HG03108 (cell line): ENCODE data around the gene REM2.

Source experiments
- ATAC-seq: cut with Tn5 transposase; IDR thresholded peaks from one replicate; pipeline ENCODE4 v1.9.1; 2021; ENCODE audit warnings: moderate library complexity; ENCODE audit not compliant: unreplicated experiment

The REM2 gene, protein sequence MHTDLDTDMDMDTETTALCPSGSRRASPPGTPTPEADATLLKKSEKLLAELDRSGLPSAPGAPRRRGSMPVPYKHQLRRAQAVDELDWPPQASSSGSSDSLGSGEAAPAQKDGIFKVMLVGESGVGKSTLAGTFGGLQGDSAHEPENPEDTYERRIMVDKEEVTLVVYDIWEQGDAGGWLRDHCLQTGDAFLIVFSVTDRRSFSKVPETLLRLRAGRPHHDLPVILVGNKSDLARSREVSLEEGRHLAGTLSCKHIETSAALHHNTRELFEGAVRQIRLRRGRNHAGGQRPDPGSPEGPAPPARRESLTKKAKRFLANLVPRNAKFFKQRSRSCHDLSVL

DNA sequence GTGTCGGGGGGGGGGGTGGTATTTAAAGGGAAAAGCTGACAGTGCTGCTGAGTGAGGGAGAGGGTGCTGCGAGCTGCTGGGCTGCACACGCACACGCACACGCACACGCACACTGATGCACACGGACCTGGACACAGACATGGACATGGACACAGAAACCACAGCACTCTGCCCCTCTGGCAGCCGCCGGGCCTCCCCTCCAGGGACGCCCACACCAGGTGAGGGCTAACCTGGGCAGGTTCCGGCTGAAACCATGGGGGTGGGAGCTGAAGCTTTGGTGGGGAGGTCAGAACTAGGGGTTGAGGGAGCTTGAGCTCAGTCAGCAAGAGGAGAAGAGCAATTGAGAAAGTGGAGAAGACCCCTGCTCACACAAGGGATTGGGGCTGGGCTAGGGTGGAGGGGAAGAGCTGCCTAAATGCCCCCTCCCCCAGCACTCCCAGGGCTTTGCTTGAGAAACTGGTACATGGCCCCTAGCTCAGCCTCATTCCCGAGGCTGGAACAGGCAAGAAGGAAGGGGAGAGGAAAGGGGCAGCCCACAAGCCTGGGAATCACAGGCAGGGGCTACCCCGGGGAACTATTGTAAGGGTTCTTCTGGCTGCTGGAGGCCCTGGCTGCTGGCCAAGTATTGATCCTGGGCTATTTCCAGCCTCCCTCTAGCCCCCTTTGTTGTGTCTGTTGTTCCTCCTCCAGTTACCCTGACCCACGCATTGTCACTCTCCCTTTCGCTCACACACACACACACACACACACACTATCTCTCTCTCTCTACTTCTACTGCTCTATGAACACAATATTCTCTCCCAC is at the start of gene REM2:
Gene REM2 (plus strand): TSS at position 50 of the 804 bp plus-strand sequence. CDS start 66 bp downstream, at position 116.
- no peak for ATAC-seq

DNA sequence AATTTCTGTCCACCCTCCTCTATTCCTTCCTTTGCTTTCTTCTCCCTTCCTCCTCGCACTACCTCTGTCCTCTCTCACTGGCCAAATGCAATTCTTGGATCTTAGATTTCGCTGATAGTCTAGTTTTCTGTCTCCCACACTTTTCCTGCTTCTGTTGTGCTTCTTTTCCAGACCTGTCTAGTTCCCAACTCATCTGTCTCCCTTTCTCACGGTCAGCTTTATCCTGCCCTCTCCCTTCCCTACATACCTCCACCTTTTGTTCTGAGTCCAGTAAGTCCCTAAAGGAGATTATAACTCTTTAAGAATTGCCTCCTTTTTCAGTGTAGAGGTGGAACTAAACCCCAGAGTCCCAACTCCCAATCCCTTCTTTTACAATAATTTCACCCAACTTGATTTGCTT is 47.5 kb upstream of the REM2 start:
- no peak for ATAC-seq

DNA sequence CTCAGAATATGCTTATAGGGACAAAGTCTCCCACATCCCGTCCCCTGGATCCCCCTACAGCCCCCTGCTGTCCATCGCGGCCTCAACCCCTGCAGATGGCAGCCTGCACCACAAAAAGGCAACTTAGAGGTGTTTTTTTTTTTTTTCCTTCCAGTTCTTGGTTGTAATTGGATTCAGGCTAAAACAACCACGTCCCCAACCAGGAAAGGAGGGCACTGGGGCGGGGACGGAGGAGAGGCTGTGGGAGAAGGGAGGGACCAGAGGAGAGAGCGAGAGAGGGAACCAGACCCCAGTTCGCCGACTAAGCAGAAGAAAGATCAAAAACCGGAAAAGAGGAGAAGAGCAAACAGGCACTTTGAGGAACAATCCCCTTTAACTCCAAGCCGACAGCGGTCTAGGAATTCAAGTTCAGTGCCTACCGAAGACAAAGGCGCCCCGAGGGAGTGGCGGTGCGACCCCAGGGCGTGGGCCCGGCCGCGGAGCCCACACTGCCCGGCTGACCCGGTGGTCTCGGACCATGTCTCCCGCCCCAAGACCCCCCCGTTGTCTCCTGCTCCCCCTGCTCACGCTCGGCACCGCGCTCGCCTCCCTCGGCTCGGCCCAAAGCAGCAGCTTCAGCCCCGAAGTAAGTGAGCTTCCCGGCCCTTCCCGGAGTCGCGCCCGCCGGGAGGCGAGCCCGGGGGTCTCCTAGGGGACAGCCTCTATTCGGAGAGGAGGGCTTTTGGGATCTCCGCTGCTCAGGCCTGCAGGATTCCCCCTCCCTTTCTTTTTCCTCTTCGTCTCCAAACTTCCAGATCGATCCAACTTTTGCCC is 46.5 kb upstream of the REM2 start, which contains the start of gene MMP14:
Gene MMP14 (plus strand): TSS at position 285 of the 813 bp plus-strand sequence. CDS start 233 bp downstream, at position 518.
- ATAC-seq = no peak

DNA sequence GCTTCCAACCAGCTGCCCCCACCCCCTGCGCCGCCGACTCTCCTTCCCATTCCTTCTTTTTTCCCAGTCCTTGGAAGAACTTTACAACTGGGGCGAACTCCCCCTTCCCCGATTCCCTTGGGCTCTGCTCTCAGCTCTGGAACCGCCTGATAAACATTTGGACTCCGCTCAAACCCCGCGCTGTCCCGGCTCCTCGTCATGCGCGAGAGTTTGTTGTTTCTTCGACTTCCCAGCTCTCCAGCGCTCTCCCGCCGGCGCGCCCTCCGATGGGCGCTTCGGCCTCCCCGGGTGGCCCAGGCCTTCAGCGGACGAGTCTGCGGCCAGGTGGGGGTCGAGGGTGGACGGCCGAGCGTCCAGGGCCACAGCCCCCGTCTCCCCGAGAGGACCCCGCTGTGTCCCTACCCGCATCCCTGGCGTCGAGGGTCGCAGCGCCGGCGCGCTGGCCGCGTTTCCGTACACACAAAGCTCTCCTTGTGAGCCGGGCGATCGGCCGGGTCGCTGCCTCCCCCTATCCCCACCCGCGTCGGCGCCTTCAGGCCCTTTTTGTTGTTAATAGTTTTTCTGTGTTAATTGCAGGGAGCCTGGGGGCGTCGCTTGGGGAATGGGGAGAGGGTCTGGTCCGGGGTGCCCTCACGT is 45.8 kb upstream of the REM2 start:
- no peak for ATAC-seq

DNA sequence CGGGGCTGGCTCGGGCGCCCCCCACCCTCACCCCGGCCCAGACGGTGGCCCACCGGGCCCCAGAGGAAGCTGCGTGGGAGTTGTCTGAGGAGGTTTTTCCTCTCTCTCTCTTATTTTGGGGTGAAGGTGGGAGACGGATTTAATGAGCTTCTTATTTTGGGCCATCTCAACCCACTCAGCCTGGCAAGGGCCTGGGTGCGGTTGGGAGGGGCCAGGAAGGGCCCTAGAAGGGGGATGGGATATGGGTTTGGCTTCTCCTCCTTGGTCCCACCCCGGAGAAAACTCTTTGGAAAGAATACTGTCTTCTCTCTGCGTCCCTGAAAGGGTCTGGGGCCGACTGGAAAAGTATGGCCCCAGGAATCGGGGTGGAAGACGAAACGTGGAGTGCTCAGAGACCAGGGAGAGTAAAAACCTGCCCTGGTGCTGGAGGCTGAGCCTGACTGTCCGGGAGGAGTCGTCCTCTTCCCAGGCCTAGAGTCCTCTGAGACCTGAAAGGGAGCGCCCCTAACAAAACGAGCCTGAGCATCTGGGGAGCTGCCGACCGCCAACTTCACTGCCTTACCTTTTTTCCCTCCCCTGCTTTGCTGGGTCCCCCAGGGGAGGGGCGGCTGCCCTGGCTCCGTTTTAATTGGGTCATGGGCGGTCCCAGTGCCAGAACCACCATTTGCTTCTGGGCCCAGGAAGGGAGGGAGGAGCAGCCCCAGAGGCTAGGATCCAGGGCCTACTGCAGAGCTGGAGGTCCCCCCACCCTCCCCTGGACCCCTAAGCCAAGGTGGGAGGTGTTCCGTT is 45.1 kb upstream of the REM2 start:
- ATAC-seq = no peak

DNA sequence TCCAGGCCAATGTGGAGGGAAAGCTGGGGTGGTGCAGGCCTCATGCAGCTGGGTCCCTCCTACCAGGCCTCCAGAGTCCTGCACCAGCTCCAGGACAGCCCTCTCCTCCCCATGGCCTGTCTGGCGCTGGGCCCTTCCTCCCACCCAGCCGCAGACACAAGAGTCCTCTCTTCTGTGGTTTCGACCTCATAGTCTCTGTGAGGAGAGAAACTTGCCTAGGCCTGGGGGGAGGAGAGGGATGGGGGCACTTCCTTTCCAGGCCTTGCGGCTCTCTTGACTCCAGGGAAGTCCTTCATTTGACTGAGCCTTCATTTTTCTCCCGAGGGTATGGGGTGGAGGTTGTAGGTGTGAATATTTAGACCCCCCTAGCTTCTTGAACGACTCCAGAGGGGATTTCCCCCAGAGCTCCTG is 44.4 kb upstream of the REM2 start:
- ATAC-seq = no peak

DNA sequence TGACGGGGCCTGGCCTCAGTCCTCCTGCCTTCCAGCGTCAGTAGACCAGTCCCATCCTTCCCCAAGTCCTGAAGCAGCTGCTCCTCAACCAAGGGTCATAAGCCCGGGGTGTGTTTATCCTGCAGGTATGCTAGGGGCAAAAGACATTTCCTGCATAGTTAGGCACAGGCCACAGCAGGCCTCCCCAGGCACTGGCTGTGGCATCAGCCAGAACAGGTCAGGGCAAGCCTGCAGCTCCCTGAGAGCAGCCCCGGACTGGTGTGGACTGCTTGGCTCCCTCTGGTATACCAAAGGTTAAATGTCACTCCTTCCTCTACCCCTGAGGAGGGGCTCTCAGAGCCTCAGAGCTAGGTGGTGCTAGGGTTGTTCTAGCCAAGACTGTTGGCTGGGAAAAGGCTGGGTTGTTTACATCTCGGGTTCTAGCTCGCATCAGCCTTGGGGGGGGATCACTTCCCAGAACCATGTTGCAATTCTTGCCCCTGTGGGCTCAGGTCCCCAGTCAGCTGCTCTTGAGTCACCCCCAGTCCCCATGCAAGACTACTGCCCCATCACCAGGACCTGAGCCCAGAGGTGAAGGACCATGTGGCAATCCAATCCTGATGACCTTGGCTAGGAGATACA is 43.8 kb upstream of the REM2 start:
- no peak for ATAC-seq

DNA sequence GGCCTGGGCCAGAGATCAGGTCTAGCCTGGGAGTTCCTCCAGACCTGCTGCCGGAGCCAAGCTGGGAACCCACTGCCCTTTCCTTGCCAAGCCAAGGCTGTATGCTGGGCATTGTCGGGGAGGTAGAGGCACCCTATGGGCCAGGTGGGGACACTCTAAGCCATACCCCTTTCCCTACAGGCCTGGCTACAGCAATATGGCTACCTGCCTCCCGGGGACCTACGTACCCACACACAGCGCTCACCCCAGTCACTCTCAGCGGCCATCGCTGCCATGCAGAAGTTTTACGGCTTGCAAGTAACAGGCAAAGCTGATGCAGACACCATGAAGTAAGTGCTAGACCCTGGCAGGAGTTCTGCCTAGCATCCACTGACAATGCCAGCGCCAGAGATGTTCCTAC is 41.7 kb upstream of the REM2 start:
- no peak for ATAC-seq

DNA sequence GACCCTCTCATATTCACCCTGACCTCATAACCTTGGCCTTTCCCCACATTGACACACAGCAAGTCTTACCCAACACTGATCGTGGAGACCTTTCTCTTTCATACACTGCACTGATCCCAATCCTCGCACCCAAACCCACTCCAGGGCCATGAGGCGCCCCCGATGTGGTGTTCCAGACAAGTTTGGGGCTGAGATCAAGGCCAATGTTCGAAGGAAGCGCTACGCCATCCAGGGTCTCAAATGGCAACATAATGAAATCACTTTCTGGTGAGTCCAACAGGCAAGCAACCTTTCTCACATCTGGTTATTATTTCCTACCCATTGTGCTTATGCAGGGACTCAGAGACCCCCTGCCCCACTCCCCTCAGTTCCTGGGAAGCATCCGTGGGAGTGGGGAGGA is 41.3 kb upstream of the REM2 start:
- no peak for ATAC-seq

DNA sequence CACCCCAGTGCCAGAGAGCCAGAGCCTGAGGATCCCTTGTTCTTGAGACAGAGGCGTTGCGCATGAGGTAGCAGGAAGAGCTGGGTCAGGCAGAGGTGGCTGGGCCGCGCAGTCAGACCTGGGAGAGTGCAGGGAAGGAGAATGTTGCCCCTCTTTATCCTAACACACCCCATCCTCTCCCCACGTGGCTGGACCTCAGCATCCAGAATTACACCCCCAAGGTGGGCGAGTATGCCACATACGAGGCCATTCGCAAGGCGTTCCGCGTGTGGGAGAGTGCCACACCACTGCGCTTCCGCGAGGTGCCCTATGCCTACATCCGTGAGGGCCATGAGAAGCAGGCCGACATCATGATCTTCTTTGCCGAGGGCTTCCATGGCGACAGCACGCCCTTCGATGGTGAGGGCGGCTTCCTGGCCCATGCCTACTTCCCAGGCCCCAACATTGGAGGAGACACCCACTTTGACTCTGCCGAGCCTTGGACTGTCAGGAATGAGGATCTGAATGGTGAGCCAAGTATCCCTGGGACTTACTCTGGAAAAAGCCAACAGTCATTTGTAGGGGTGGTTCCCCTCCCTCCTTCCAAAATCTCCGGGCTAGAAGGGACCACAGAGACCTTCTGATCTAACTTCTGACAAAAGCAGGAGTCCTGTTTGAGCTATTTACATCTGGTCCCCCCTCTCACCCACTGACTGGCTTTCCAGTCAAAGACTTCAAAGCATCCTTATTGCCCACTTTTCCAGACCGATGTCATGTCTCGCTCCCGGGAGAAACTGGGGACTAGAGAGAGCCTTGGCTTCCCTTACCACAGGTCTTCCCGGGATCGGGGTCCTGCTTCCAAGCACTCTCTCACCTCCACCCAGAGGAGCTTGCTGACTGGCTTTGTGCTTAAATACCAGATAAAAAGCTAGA is 40.6 kb upstream of the REM2 start:
- no peak for ATAC-seq

DNA sequence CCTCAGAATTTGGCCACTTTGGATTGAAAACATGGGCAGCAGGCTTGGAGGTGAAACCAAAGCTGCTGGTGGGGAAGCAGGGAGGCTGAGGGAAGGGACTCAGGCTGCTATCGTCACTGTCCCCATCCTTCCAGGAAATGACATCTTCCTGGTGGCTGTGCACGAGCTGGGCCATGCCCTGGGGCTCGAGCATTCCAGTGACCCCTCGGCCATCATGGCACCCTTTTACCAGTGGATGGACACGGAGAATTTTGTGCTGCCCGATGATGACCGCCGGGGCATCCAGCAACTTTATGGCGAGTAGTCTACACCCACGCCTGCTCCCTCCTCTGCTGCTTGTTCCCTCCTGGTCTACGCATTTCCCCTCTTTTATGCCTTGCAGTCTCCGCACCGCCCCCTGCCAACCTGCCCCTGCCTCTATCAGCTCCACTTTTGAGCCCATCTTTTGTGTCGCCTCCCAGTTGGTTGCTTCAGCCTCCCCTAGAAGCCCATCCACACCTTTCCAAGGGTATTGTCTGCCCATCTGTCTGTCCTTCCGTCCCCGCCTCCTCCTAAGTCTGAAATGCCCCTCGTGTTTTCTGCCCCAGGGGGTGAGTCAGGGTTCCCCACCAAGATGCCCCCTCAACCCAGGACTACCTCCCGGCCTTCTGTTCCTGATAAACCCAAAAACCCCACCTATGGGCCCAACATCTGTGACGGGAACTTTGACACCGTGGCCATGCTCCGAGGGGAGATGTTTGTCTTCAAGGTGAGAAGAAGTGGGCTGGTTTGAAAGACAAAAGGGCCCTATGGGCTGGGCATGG is 39.7 kb upstream of the REM2 start:
- ATAC-seq = no peak

DNA sequence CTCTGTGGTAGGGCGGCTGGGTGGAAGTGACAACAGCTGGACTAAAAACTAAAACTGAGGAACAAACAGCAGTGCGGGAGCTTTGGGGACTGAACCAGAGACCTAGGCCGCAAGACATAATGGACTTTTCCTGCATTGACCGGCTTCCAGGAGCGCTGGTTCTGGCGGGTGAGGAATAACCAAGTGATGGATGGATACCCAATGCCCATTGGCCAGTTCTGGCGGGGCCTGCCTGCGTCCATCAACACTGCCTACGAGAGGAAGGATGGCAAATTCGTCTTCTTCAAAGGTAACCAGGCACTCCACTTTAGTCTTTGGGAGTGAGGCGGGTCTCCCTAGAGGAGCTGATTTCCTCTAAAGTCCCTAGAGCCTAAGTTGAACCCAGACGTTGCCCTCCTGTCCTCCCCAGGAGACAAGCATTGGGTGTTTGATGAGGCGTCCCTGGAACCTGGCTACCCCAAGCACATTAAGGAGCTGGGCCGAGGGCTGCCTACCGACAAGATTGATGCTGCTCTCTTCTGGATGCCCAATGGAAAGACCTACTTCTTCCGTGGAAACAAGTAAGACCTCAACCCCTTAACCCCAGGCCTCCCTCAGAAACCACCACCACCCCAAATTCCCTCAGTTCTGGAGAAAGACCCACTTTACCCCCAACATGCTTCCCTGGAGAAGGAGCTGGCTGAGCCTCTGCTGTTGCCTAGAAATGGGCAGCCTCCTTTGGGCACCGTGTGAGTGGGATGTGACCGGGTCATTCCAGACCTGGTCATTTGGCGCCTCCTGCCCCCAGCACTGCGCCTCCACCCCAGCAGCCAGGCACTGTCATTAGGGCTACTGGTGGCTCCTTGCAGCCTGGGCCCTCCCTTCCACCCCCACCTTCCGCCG is 38.6 kb upstream of the REM2 start:
- no peak for ATAC-seq

DNA sequence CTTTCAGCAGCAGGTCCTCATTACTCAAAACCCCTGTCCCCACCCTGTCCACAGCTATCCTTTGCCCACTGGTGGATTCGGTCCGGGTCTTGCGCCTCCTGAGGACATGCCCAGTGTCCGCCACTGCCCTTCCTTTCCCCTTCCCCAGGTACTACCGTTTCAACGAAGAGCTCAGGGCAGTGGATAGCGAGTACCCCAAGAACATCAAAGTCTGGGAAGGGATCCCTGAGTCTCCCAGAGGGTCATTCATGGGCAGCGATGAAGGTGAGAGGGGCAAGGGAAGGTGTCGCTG is 38.0 kb upstream of the REM2 start:
- no peak for ATAC-seq

DNA sequence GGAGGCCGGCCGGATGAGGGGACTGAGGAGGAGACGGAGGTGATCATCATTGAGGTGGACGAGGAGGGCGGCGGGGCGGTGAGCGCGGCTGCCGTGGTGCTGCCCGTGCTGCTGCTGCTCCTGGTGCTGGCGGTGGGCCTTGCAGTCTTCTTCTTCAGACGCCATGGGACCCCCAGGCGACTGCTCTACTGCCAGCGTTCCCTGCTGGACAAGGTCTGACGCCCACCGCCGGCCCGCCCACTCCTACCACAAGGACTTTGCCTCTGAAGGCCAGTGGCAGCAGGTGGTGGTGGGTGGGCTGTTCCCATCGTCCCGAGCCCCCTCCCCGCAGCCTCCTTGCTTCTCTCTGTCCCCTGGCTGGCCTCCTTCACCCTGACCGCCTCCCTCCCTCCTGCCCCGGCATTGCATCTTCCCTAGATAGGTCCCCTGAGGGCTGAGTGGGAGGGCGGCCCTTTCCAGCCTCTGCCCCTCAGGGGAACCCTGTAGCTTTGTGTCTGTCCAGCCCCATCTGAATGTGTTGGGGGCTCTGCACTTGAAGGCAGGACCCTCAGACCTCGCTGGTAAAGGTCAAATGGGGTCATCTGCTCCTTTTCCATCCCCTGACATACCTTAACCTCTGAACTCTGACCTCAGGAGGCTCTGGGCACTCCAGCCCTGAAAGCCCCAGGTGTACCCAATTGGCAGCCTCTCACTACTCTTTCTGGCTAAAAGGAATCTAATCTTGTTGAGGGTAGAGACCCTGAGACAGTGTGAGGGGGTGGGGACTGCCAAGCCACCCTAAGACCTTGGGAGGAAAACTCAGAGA is 37.0 kb upstream of the REM2 start:
- no peak for ATAC-seq

DNA sequence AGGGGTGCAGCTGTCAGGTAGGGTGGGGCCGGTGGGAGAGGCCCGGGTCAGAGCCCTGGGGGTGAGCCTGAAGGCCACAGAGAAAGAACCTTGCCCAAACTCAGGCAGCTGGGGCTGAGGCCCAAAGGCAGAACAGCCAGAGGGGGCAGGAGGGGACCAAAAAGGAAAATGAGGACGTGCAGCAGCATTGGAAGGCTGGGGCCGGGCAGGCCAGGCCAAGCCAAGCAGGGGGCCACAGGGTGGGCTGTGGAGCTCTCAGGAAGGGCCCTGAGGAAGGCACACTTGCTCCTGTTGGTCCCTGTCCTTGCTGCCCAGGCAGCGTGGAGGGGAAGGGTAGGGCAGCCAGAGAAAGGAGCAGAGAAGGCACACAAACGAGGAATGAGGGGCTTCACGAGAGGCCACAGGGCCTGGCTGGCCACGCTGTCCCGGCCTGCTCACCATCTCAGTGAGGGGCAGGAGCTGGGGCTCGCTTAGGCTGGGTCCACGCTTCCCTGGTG is 36.2 kb upstream of the REM2 start:
- ATAC-seq = no peak
